HG02970 (cell line): Measurements from ENCODE around the gene WNK1.

ENCODE experiments used
- ATAC-seq: cut with Tn5 transposase; IDR thresholded peaks from one replicate; pipeline ENCODE4 v1.9.1; 2021; ENCODE audit warnings: mild to moderate bottlenecking, moderate library complexity, moderate number of reproducible peaks; ENCODE audit not compliant: unreplicated experiment, low FRiP score

WNK1 gene

GRCh38 chr12:936377-937345, 184.3 kb downstream of the WNK1 start:
- ATAC-seq = no peak

GRCh38 chr12:938810-939209, 186.4 kb downstream of the WNK1 start:
- no peak for ATAC-seq

DNA sequence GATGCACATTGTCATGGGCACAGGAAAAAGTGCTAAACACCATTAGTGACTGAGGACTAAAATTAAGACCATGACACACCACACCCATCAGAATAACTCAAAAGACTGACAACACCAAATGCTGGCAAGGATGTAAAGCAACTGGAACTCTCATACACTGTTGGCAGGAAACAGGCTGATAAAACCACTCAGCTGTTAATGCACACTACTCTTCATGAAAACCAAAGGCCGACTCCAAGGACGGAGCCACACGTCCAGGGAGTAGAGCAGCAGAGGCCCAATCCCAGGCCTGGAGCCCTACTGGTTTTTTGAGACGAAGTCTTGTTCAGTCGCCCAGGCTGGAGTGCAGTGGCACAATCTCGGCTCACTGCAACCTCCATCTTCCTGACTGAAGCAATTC, 190.7 kb downstream of the WNK1 start:
- ATAC-seq = no peak

DNA sequence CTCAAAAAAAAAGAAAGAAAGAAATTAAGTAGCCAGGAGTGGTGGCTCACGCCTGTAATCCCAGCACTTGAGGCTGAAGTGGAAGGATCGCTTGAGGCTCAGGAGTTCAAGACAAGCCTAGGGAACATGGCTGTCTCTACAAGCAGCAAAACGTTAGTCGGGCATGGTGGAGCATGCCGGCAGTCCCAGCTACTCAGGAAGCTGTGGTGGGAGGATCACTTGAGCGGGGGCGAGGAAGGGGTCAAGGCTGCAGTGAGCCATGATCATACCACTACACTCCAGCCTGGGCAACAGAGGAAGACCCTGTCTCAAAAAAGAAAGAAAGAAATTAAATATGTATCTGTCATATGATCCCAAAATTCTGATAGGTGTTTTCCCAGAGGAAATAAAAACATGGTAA, 191.8 kb downstream of the WNK1 start:
- no peak for ATAC-seq

DNA sequence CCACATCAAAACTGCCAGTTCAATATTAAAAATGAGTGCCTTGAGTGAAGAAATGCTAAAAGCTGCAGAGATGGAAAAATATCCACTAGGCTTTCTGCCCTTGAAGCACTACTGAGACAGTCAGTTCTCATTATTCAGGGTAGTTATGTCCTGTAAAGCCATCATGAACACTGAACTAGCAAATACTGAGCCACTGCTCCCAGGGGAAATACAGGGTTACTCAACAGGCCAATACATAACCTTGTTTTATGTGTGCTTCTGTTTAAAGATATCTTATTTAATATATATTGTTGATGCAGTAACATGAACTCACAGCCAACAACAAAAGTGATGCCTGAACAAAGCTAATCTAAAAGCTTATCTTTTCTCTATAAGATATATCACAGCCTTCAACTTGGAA, 193.8 kb downstream of the WNK1 start:
- no peak for ATAC-seq

DNA sequence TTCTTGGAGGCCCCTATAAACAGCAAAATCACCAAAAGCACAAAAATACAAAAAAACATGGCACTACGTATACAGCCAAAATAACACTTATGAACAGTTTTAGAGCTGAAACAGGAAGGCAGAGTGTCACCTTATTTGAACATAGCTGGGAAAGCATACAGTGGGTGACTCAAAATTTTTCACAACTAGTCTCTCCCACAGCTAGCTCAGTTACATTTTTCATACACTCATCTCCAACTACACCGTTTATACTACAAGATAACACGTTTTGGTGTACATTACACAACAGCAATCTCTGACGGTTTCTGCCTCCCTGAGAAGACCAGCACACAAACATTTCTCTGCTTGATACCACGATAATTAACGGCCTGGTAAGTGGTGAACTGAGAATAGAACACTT, 194.3 kb downstream of the WNK1 start:
- ATAC-seq = no peak

DNA sequence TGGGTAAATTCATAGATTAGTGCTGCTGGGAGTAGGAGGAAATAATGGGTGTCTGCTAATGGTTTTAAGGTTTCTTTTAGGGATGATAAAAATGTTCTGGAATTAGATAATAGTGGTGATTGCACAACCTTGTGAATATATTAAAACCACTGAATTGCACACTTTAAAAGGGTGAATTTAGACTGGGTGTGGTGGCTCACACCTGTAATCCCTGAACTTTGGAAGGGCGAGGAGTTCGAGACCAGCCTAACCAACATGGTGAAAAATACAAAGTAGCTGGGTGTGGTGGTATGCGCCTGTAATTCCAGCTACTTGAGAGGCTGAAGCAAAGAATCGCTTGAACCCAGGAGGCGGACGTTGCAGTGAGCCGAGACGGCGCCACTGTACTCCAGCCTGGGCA, 195.9 kb downstream of the WNK1 start:
- ATAC-seq = no peak

DNA sequence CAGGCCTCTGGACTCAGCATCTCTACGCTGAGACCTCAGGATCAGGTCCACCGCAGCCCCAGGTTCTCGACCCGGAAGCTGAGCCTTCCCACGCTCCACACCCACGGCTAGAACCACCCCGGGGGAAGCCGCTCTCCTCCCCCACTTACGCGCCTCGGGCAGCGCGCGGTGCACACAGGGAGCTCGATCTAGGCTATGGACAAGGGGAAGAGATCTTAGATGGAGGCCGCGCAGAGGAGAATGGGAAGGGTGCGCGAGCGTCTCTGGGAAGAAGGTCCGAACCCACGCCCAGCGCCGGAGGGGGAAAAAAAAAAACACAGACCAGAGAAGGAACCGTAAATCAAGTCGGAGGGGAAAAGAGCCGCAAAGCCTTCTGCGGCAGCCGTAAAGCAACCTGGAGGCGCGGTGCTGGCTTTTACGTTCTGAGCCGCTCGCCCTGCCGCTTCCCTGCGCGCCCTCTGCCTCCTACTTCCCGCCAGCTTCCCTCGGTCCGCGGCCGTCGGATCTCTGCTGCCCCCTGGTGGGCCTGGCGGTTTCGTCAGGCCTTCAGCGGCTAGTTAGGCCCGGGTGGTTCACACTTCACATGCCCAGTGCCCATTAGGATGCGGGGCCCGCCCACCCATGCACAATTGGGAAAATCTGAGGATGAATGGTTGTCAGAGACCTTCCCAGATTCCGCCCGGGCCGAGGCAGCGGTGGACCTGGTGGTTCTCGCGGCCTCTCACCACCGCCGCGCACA, 197.2 kb downstream of the WNK1 start, which contains the start of gene RAD52:
TSS of gene RAD52 (minus strand) at position 242 of the 739 bp plus-strand sequence. CDS start 16,636 bp downstream, outside the sequence.
- ATAC-seq = peak; percentile 88

DNA sequence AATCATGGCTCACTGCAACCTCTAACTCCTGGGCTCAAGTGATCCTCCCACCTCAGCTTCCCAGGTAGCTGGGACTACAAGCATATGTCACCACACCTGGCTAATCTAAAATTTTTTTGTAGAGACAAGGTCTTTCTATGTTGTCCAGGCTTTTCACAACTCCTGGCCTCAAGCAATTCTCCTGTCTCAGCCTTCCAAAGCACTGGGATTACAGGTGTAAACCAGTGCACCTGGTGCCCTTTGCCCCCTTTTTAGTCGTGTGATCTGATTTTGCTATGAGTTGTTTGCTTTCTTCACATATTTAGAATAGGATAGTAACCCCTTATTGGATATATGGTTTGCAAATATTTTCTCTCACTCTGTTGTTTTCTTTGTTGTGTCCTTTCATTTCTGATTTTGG, 198.8 kb downstream of the WNK1 start:
- no peak for ATAC-seq

DNA sequence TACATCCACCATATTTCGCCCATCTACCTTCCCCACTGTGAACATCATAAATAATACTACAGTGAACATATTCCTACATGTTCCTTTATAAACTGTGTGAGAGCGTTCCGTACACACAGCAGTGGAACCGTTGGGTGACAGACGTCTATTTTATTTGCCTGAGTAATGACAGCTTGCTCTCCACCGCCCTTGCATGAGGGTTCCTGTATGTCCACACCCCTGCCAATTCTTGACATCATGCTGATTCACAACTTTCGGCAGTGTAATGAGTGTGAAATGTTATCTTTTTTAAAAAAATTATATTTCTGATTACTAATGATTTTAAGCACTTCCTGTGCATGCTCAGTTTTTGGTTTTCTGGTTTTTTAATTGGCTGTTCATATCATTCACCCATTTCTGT, 201.4 kb downstream of the WNK1 start:
- ATAC-seq = no peak

DNA sequence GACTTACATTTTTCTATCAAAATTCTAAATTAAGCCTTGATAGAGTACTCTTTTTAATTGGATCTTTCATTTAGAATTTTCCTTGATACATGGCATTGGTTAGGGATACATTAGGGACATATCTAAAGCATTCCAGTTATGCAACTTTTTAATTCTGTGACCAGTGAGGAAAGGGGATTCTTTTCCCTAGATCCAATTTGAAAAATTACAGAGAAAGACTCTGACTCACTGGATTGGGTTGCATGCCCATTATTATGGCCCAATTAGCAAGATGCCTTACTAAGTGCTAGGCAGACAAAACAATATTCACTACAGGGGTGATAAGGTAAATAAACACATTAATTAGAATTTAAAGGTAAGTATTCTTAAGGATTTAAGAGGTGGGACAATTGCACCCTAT, 202.4 kb downstream of the WNK1 start:
- ATAC-seq = no peak

DNA sequence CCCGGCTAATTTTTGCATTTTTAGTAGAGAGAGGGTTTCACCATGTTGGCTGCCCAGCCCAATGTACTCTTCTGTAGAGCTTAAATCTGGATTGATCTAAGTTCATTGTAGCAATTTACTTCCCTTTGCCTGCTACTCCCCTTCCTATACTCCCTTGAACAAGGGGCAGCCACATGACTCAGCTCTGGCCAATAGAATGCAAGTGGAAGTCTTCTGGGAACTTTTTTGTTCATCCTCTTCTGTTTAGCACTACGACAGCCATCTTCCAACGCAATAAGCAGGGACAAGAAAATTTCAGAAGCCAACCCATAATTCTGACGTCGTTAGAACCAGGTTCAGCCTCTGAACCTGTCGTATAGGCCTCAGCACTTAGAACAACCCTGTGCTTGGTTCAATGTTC, 203.6 kb downstream of the WNK1 start:
- ATAC-seq = no peak

GRCh38 chr12:958588-959123, 206.3 kb downstream of the WNK1 start:
- no peak for ATAC-seq
